Activated CD4-positive, alpha-beta T cell treated with anti-CD3 and anti-CD28 coated beads, Interleukin-2, amount 10 ng/mL, durations not matched to agents 24 days and 14 days (primary cell): ENCODE measurements around the gene HEYL. TPM values are rescaled to one million over a fixed set of nuclear protein-coding genes. Genes with fewer than 3 reads are reported as not detected.

Source experiments
- DNase-seq: peaks from one replicate; pipeline ENCODE4 v3.0.0; 2022
- H3K27ac Mint-ChIP-seq: one replicate; pipeline ENCODE4 v1.8.0; 2022; ENCODE audit warnings: mild to moderate bottlenecking, mixed read lengths
- H3K27me3 Mint-ChIP-seq: one replicate; pipeline ENCODE4 v1.8.0; 2022; ENCODE audit warnings: mixed read lengths
- H3K36me3 Mint-ChIP-seq: one replicate; pipeline ENCODE4 v1.8.0; 2022; ENCODE audit warnings: low read depth, mild to moderate bottlenecking, mixed read lengths
- H3K4me1 Mint-ChIP-seq: one replicate; pipeline ENCODE4 v1.8.0; 2021; ENCODE audit warnings: mixed read lengths
- H3K4me3 Mint-ChIP-seq: one replicate; pipeline ENCODE4 v1.8.0; 2022; ENCODE audit warnings: mild to moderate bottlenecking, moderate library complexity, mixed read lengths
- H3K9me3 Mint-ChIP-seq: one replicate; pipeline ENCODE4 v1.8.0; 2021; ENCODE audit warnings: mixed read lengths
- intact Hi-C: fragments of 100-400 bp; cut with micrococcal nuclease; formaldehyde crosslinking; loops from one replicate; pipeline ENCODE4 v1.15.1; 2023
- total RNA-seq: library from RNA; stranded (reverse); gene quantifications from 2 replicates; pipeline ENCODE4 v1.2.3, GENCODE V29; 2022

The HEYL gene
- total RNA-seq, 1 donor from 2014 or later: not detected

DNA sequence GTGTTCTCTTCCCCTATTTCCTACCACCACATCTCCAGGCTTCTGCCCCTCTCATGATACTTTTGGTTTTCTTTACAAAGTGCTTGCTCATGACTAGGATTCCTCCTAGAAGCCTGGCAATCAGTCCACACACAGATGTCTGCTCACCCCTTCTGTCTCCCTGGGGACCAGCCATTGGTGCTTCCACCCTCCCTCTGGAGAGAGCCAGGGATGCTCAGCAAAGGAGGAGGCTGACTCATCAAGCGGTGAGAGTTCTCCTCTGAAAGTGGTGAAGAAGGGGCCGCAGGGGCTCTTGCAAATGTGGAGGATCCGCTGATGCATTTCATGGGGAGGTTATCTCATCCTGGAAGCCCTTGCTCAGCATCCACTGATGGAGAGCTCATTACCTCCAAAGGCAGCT is 18.0 kb upstream of the HEYL start:
- H3K4me3 Mint-ChIP-seq: no peak overlapping the region
- intact Hi-C loops: loop anchor here (5.0 kb wide), 1 partner anchor 35 kb away; the partner anchor contains the start of gene HPCAL4

GRCh38 chr1:39656391-39656790 is 16.9 kb upstream of the HEYL start:
- Mint-ChIP-seq H3K4me1 (peaks cover 15% of the 10 kb centered on the region), H3K9me3 (no peaks in the 10 kb centered on the region), H3K36me3 (no peaks in the 10 kb centered on the region), H3K27me3 (peaks cover 7% of the 10 kb centered on the region), H3K27ac (no peak overlapping the region), H3K4me3 (no peak overlapping the region)
- intact Hi-C loops: loop anchor here (5.0 kb wide), 1 partner anchor 36 kb away; the partner anchor contains the start of gene HPCAL4
- no peak for DNase-seq

More for the DNA sequence above, 18.0 kb upstream of the HEYL start:
- peaks cover 7% of the 10 kb centered on the region for H3K27me3 Mint-ChIP-seq
- no peak for DNase-seq
- no peak overlapping the region for H3K27ac Mint-ChIP-seq
- no peaks in the 10 kb centered on the region for H3K36me3 Mint-ChIP-seq
- no peaks in the 10 kb centered on the region for H3K9me3 Mint-ChIP-seq
- peaks cover 15% of the 10 kb centered on the region for H3K4me1 Mint-ChIP-seq

DNA sequence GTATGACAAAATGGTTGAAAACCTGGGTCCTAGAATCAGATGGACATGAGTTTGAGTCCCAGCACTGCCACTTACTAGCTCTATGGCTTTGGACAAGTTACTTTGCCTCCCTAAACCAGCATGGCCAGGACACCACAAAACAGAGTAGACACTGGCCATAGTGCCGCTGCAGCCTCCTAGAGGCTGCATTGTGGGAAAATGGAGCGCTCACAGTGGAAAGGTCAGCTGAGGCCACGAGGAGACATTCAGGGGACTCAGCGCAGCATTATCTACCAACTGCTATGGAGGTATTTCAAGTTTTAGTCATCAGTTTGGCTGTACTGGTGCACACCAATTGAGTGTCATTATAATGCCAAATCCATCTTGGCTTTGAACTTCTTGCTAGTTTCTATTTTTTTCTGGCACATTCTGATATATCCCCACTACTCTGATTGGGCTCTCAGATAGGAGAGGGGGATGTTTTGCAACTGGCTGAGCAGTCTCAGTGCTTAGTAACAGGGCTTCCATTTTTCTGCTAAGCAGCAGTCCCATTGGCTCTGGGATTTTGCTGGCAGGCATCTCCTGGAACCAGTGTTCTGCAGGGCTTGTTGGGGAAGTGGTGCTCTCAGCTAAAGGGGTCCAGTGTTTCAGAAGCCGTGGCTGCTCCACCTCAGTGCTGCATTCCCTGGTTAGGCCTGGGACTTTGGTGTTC is 16.3 kb upstream of the HEYL start:
- H3K27me3 Mint-ChIP-seq: peaks cover 9% of the 10 kb centered on the region
- DNase-seq: no peak
- peaks cover 15% of the 10 kb centered on the region for H3K4me1 Mint-ChIP-seq
- H3K9me3 Mint-ChIP-seq: no peaks in the 10 kb centered on the region
- H3K36me3 Mint-ChIP-seq: no peaks in the 10 kb centered on the region
- no peak overlapping the region for H3K4me3 Mint-ChIP-seq
- intact Hi-C loops: loop anchor here (5.0 kb wide), 1 partner anchor 37 kb away; the partner anchor contains the start of gene HPCAL4
- H3K27ac Mint-ChIP-seq: no peak overlapping the region

GRCh38 chr1:39654291-39654690 is 14.8 kb upstream of the HEYL start:
- no peak for DNase-seq
- Mint-ChIP-seq H3K36me3 (no peaks in the 10 kb centered on the region), H3K9me3 (no peaks in the 10 kb centered on the region), H3K4me3 (no peak overlapping the region), H3K27me3 (peaks cover 6% of the 10 kb centered on the region), H3K27ac (no peak overlapping the region), H3K4me1 (peaks cover 15% of the 10 kb centered on the region)
- intact Hi-C loops: no loop called here

DNA sequence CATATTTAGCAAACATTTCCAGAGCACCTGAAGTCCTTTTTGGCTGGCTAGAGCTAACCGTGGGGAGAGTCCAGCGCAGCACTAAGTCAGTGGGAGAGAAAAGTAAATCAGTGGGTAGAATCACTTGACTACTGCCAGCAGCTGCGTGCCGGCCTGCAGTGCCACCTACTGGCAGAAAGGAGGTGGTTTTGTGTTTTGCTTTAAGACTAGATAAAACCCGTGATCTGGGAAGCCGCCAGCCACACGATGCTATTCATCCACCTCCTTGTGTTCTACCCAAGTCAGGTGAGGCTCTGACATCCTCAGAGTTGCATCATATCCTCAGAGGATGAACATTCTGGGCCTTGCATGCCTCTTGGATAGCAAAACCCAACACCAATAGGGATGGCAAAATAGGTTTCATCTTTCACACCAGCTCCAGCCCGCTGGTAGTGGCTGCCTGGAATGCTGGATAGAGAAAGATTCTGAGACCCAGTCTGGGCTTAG is 14.1 kb upstream of the HEYL start:
- intact Hi-C loops: loop anchor here (1.0 kb wide), 2 partner anchors 47 to 67 kb away; no protein-coding TSS in a partner anchor
- Mint-ChIP-seq H3K27me3 (peaks cover 6% of the 10 kb centered on the region), H3K4me1 (peaks cover 15% of the 10 kb centered on the region), H3K4me3 (no peak overlapping the region), H3K36me3 (no peaks in the 10 kb centered on the region), H3K27ac (no peak overlapping the region), H3K9me3 (no peaks in the 10 kb centered on the region)
- DNase-seq: peak; percentile 91

- Mint-ChIP-seq H3K4me3 (no peak overlapping the region), H3K36me3 (no peaks in the 10 kb centered on the region), H3K27ac (no peak overlapping the region), H3K9me3 (no peaks in the 10 kb centered on the region), H3K27me3 (peaks cover 7% of the 10 kb centered on the region), H3K4me1 (peaks cover 10% of the 10 kb centered on the region)
- intact Hi-C loops: no loop called here
- DNase-seq: no peak
These were observed 13.1 kb upstream of the HEYL start for GRCh38 chr1:39652554-39652953.

GRCh38 chr1:39652105-39652504 is 12.7 kb upstream of the HEYL start:
- intact Hi-C loops: no loop called here
- no peak for DNase-seq
- no peak overlapping the region for H3K27ac Mint-ChIP-seq
- peaks cover 7% of the 10 kb centered on the region for H3K4me1 Mint-ChIP-seq
- peaks cover 7% of the 10 kb centered on the region for H3K27me3 Mint-ChIP-seq
- H3K36me3 Mint-ChIP-seq: no peaks in the 10 kb centered on the region
- no peaks in the 10 kb centered on the region for H3K9me3 Mint-ChIP-seq
- no peak overlapping the region for H3K4me3 Mint-ChIP-seq

DNA sequence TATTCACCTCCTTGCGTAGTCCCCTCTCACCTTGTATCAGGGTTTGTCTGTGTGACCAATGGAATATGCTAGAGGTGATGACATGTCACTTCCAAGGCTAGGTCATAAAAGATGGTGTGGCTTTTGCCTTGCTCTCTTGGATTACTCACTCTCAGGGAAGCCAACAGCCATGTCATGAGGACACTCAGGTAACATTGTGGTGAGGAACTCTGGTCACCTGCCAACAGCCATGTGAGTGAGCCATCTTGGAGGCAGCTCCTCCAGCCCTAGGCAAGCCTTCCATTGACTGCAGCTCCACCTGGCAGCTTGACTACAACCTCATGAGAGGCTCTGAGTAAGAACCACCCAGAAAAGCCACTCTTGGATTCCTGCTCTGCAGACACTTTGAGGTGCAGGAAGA is 11.0 kb upstream of the HEYL start:
- DNase-seq: no peak
- Mint-ChIP-seq H3K9me3 (no peaks in the 10 kb centered on the region), H3K27me3 (peaks cover 7% of the 10 kb centered on the region), H3K4me1 (peaks cover 7% of the 10 kb centered on the region), H3K36me3 (no peaks in the 10 kb centered on the region), H3K27ac (no peak overlapping the region), H3K4me3 (no peak overlapping the region)
- intact Hi-C loops: no loop called here

DNA sequence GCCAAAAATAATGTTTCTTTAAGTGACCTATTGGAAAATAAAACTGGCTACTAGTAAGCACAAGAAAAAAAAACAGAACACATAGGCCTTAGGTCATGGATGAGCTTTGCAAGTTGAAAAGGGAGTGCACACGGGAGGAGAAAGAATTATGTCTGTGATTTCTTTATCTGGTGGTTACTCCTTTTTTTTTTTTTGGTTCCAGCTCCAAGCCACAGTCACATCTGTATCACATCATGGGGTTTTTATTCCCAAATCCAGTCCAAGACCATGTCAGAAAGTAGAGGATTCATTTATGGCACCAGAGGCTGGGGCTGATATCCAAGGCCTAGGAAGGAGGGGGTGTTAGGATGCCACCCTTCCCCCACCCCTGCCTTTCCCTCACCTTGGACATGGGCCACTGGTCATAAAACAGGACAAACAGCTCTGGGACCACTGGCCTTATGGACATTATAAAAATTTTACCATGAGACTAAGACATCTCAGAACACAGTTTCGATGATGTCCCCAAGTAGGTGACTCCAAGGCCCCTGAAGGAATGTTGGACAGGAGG is 10.3 kb upstream of the HEYL start:
- Mint-ChIP-seq H3K36me3 (no peaks in the 10 kb centered on the region), H3K4me1 (peaks cover 7% of the 10 kb centered on the region)

GRCh38 chr1:39648496-39648895 is 9.1 kb upstream of the HEYL start:
- H3K4me1 Mint-ChIP-seq: peaks cover 2% of the 10 kb centered on the region
- H3K27ac Mint-ChIP-seq: no peak overlapping the region
- no peak for DNase-seq
- intact Hi-C loops: no loop called here
- no peaks in the 10 kb centered on the region for H3K36me3 Mint-ChIP-seq
- no peaks in the 10 kb centered on the region for H3K9me3 Mint-ChIP-seq
- H3K4me3 Mint-ChIP-seq: no peak overlapping the region
- peaks cover 6% of the 10 kb centered on the region for H3K27me3 Mint-ChIP-seq

More for the DNA sequence above, 10.3 kb upstream of the HEYL start:
- no peak for DNase-seq
- H3K9me3 Mint-ChIP-seq: no peaks in the 10 kb centered on the region
- no peak overlapping the region for H3K4me3 Mint-ChIP-seq
- H3K27me3 Mint-ChIP-seq: peaks cover 8% of the 10 kb centered on the region
- no peak overlapping the region for H3K27ac Mint-ChIP-seq
- intact Hi-C loops: no loop called here

GRCh38 chr1:39647247-39647646 is 7.8 kb upstream of the HEYL start:
- Mint-ChIP-seq H3K9me3 (no peaks in the 10 kb centered on the region), H3K27me3 (peaks cover 9% of the 10 kb centered on the region), H3K4me1 (no peaks in the 10 kb centered on the region), H3K36me3 (no peaks in the 10 kb centered on the region), H3K4me3 (no peak overlapping the region), H3K27ac (no peak overlapping the region)
- no peak for DNase-seq
- intact Hi-C loops: no loop called here

DNA sequence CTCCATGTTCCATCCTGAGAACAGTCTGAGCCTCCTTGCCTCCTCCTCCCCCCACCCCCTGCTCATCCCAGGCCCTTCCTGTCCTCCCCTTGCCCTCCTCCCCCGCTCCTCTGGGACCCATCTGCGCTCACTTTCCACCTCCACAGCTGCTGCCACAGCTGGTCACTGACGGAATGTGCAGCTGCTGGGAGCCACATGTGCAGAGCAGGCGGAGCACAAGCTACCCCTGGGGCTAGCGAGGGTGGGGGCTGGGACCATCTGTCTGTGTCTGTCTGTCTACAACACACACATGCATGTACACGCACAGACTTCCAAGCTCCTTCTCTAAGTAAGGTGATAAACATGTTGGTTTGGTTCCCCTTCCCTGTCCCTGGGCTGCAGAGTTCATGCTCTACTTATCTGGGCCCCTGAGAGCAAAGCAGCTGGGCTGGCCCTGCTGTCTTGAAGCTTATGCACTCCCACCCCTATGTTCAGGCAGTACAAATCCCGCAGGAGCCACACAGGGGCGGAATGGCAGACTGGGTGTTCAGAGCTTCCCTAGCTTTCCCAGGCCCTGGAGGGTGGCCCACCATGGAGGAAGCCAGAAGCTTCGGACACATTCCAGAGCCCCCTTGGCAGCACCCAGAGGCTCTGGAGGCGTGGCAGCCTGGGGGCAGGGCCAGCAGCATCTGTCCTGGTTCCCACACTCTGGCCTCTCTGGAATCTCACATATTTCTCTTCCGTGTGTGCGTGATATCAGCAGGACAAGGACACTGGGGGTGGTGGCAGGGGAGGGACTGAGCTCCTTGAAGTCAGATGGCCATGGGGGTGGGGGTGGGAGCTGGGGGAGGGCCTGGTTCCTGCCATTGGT is 7.0 kb upstream of the HEYL start:
- H3K4me1 Mint-ChIP-seq: no peaks in the 10 kb centered on the region
- H3K36me3 Mint-ChIP-seq: no peaks in the 10 kb centered on the region
- H3K4me3 Mint-ChIP-seq: no peak overlapping the region
- H3K27me3 Mint-ChIP-seq: peaks cover 9% of the 10 kb centered on the region
- DNase-seq: no peak
- intact Hi-C loops: no loop called here
- H3K27ac Mint-ChIP-seq: no peak overlapping the region
- no peaks in the 10 kb centered on the region for H3K9me3 Mint-ChIP-seq

- Mint-ChIP-seq H3K4me3 (no peak overlapping the region), H3K4me1 (no peaks in the 10 kb centered on the region), H3K9me3 (no peaks in the 10 kb centered on the region), H3K27ac (no peak overlapping the region), H3K27me3 (peaks cover 14% of the 10 kb centered on the region), H3K36me3 (no peaks in the 10 kb centered on the region)
- no peak for DNase-seq
- intact Hi-C loops: no loop called here
These were observed 6.1 kb upstream of the HEYL start for GRCh38 chr1:39645411-39646043.
